Erythroblast (primary cell): Measurements from ENCODE around the gene CHERP.
A peak's percentile ranks its signal among the peaks of the same experiment; 100 is the strongest.

Source experiments
- DNase-seq, 2 experiments: peaks; one replicate each; lab custom pipeline; 2025; lab: John Stamatoyannopoulos, UW
- GATA1 ChIP-seq: IDR thresholded peaks from 2 replicates; pipeline ENCODE4 v1.6.1; 2011; ENCODE audit warnings: low read depth, mild to moderate bottlenecking, control low read depth, low read length, moderate library complexity
- POLR2A ChIP-seq: IDR thresholded peaks from 2 replicates; pipeline ENCODE4 v1.6.1; 2011; ENCODE audit warnings: mild to moderate bottlenecking, low read length

Gene CHERP

GRCh38 chr19:16542910-16543472 is 754 bp upstream of the CHERP start:
- TF ChIP-seq GATA1 = no peak
- no peak for TF ChIP-seq POLR2A
- DNase-seq = peak; percentile 74 to 80

- no peak for DNase-seq
- TF ChIP-seq GATA1 = no peak
- TF ChIP-seq POLR2A = no peak
Observed at GRCh38 chr19:16541526-16542044, 652 bp downstream of the CHERP start.

GRCh38 chr19:16540948-16541347 is 1.3 kb downstream of the CHERP start:
- DNase-seq = no peak
- TF ChIP-seq GATA1 = no peak
- TF ChIP-seq POLR2A = no peak

GRCh38 chr19:16537111-16537510 is 5.1 kb downstream of the CHERP start:
- TF ChIP-seq POLR2A (no peak), GATA1 (no peak)
- no peak for DNase-seq

- no peak for DNase-seq
- TF ChIP-seq GATA1 (no peak), POLR2A (no peak)
Observed at GRCh38 chr19:16536130-16536529, 6.1 kb downstream of the CHERP start.

- no peak for DNase-seq
Observed at GRCh38 chr19:16535381-16535780, 6.9 kb downstream of the CHERP start.

GRCh38 chr19:16532440-16533234 is 9.6 kb downstream of the CHERP start:
- DNase-seq = no peak
- TF ChIP-seq POLR2A (no peak), GATA1 (no peak)

More at GRCh38 chr19:16535381-16535780, 6.9 kb downstream of the CHERP start:
- no peak for TF ChIP-seq POLR2A

- no peak for DNase-seq
- TF ChIP-seq POLR2A (no peak), GATA1 (no peak)
Observed at GRCh38 chr19:16531380-16531669, 10.9 kb downstream of the CHERP start.

GRCh38 chr19:16530540-16531379 is 11.5 kb downstream of the CHERP start:
- no peak for DNase-seq
- TF ChIP-seq GATA1 = no peak
- no peak for TF ChIP-seq POLR2A

GRCh38 chr19:16529466-16530144 is 12.6 kb downstream of the CHERP start:
- TF ChIP-seq GATA1 (no peak), POLR2A (no peak)
- DNase-seq = no peak

- no peak for TF ChIP-seq POLR2A
- no peak for TF ChIP-seq GATA1
- peak; percentile 59 to 69 for DNase-seq
Observed at GRCh38 chr19:16527971-16528521, 14.2 kb downstream of the CHERP start.

- TF ChIP-seq GATA1 (no peak), POLR2A (no peak)
- no peak for DNase-seq
Observed at GRCh38 chr19:16527334-16527935, 14.8 kb downstream of the CHERP start.
